Activated CD8-positive, alpha-beta T cell treated with anti-CD3 and anti-CD28 coated beads, Interleukin-2, amount 10 ng/mL, durations not matched to agents 7 days and 5 days (primary cell): ENCODE measurements around the gene CHCT1. TPM values are rescaled to one million over a fixed set of nuclear protein-coding genes. Genes with fewer than 3 reads are reported as not detected.
"Not testable (repeated sequence)": the region's sequence is repeated elsewhere in the genome, so short reads cannot be mapped to it uniquely, and the experiment has no call there.

Source experiments
- ATAC-seq: fragments of 150-1000 bp; cut with Tn5 transposase; one replicate; pipeline ENCODE4 v1.10.0; 2021; ENCODE audit warnings: moderate library complexity
- CTCF ChIA-PET: fragments of 350-600 bp; sonication (Branson Sonifier 250); formaldehyde crosslinking; loops from one replicate; lab custom pipeline; 2021; ENCODE audit warnings: antibody characterized with exemption; lab: Charles Lee
- POLR2A ChIA-PET: fragments of 350-600 bp; sonication (Branson Sonifier 250); formaldehyde crosslinking; loops from one replicate; lab custom pipeline; 2021; ENCODE audit warnings: antibody characterized with exemption; lab: Charles Lee
- DNase-seq: peaks from one replicate; pipeline ENCODE4 v3.0.0-alpha.2; 2020
- H3K27ac Mint-ChIP-seq: one replicate; pipeline ENCODE4 v1.8.0; 2021; ENCODE audit warnings: mild to moderate bottlenecking, mixed read lengths
- H3K27me3 Mint-ChIP-seq: one replicate; pipeline ENCODE4 v1.8.0; 2021; ENCODE audit warnings: low read depth, mixed read lengths
- H3K36me3 Mint-ChIP-seq: one replicate; pipeline ENCODE4 v1.8.0; 2021; ENCODE audit warnings: low read depth, mixed read lengths
- H3K4me1 Mint-ChIP-seq: one replicate; pipeline ENCODE4 v1.8.0; 2021; ENCODE audit warnings: low read depth, mixed read lengths
- H3K4me3 Mint-ChIP-seq: one replicate; pipeline ENCODE4 v1.8.0; 2021; ENCODE audit warnings: mild to moderate bottlenecking, mixed read lengths
- H3K9me3 Mint-ChIP-seq: one replicate; pipeline ENCODE4 v1.8.0; 2022; ENCODE audit warnings: mixed read lengths; ENCODE audit not compliant: insufficient read depth
- total RNA-seq, 2 experiments: library from RNA; stranded (reverse); gene quantifications; one replicate each; pipeline ENCODE4 v1.2.3, GENCODE V29; 2021

The CHCT1 gene
- total RNA-seq, 2 experiments from 2014 or later, result not detected

DNA sequence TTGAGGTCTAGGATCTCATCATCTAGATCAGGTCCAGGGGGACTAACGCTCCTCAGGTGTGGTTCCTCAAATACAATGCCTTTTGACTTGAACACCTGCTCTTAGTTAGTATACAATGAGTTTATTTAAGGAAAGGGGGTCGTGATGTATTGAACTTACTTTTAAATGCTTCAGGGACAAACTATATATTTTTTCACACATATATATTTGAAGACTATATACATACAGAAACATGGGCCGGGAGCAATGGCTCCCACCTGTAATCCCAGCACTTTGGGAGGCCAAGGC is 18.8 kb upstream of the CHCT1 start:
- Mint-ChIP-seq H3K36me3 (no peaks in the 10 kb centered on the region), H3K4me3 (no peak overlapping the region), H3K27ac (no peak overlapping the region), H3K27me3 (peaks cover 5% of the 10 kb centered on the region), H3K4me1 (peaks cover 21% of the 10 kb centered on the region), H3K9me3 (no peaks in the 10 kb centered on the region)
- DNase-seq (no peak), ATAC-seq (no peak)
- POLR2A ChIA-PET, result no interaction called here
- CTCF ChIA-PET, result no interaction called here

DNA sequence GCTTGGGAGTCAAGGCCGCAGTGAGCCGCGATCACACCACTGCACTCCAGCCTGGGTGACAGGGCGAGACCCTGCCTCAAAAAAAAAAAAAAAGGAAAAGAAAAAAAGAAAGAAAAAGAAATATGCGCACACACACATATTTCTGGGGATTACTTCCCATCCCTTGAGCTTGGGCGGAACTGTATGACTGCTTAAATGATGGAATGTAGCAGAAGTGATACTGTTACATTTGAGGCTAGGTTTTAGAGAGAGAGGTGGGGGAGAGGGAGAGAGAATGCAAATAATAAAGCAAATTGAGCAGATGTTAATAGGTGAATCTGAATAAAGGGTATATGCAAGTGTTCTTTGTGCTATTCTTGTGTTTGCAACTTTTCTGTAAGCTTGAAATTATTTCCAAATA is 18.3 kb upstream of the CHCT1 start:
- DNase-seq (no peak), ATAC-seq (no peak)
- H3K9me3 Mint-ChIP-seq, result no peaks in the 10 kb centered on the region
- CTCF ChIA-PET, result interaction anchor here (1.0 to 1.8 kb wide), 2 partner anchors 17 to 263 kb away, joined by 4 to 8 read pairs; no protein-coding TSS in a partner anchor
- POLR2A ChIA-PET, result no interaction called here
- H3K27me3 Mint-ChIP-seq, result peaks cover 5% of the 10 kb centered on the region
- no peak overlapping the region for H3K27ac Mint-ChIP-seq
- H3K36me3 Mint-ChIP-seq, result no peaks in the 10 kb centered on the region
- H3K4me1 Mint-ChIP-seq, result peaks cover 16% of the 10 kb centered on the region
- no peak overlapping the region for H3K4me3 Mint-ChIP-seq

- peaks cover 5% of the 10 kb centered on the region for H3K27me3 Mint-ChIP-seq
Observed at GRCh38 chr17:60406887-60407286, 15.4 kb upstream of the CHCT1 start.

DNA sequence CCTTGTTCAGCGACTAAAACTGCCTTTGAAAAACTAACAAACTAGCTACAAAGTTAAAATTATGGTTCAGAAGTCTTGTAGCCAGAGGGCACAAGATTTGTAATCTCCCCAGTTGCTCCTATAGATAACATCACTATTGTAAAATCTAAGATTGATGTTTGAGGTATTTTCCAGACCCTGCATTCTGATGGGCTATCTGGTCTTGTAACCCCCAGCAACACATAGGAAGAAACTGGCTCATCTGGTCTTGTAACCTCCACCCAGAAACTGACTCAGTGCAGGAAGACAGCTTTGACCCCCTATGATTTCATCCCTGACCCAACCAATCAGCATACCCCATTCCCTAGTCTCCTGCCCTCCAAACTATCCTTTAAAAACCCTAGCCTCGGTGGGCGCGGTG is 12.3 kb upstream of the CHCT1 start:
- CTCF ChIA-PET, result interaction anchor here (0.8 to 3.6 kb wide), 2 partner anchors 11 to 12 kb away, joined by 3 to 16 read pairs; partner anchors contain the start of gene CHCT1
- no peak overlapping the region for H3K27ac Mint-ChIP-seq

More at GRCh38 chr17:60406887-60407286, 15.4 kb upstream of the CHCT1 start:
- POLR2A ChIA-PET, result no interaction called here
- DNase-seq (no peak), ATAC-seq (no peak)
- Mint-ChIP-seq H3K27ac (no peak overlapping the region), H3K4me1 (no peaks in the 10 kb centered on the region), H3K9me3 (no peaks in the 10 kb centered on the region), H3K4me3 (no peak overlapping the region), H3K36me3 (no peaks in the 10 kb centered on the region)
- CTCF ChIA-PET, result interaction anchor here (0.9 to 1.5 kb wide), 3 partner anchors 14 to 264 kb away, joined by 3 to 4 read pairs (median 4); no protein-coding TSS in a partner anchor

GRCh38 chr17:60412701-60413100 is 9.6 kb upstream of the CHCT1 start:
- H3K4me1 Mint-ChIP-seq, result no peaks in the 10 kb centered on the region
- no peaks in the 10 kb centered on the region for H3K36me3 Mint-ChIP-seq

More for the DNA sequence above, 12.3 kb upstream of the CHCT1 start:
- Mint-ChIP-seq H3K9me3 (no peaks in the 10 kb centered on the region), H3K36me3 (no peaks in the 10 kb centered on the region), H3K4me3 (no peak overlapping the region), H3K4me1 (no peaks in the 10 kb centered on the region), H3K27me3 (peaks cover 5% of the 10 kb centered on the region)
- POLR2A ChIA-PET, result no interaction called here
- DNase-seq (no peak), ATAC-seq (no peak)

DNA sequence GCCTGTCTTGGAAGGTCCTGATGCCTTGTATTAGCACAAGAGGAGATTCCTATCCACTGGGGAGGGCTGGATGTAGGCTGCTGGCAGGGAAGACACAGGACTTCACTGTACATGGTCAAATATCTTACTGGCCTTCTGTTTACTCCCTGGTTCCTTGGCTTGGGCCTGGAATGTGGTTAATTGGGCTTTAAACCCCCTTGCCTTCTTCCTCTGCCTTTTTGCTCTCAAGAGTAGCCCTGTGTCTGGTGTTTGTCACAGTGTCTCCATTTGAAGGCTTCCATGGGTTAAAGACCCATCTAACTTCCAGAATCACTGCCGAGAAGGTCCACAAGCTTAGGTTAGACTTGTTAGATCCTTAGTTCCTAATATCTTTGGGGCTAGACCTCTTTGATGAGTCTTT is 7.1 kb upstream of the CHCT1 start:
- DNase-seq (no peak), ATAC-seq (no peak)
- POLR2A ChIA-PET, result no interaction called here
- no peak overlapping the region for H3K4me3 Mint-ChIP-seq
- no peaks in the 10 kb centered on the region for H3K9me3 Mint-ChIP-seq
- no peaks in the 10 kb centered on the region for H3K27me3 Mint-ChIP-seq
- no peaks in the 10 kb centered on the region for H3K4me1 Mint-ChIP-seq
- H3K36me3 Mint-ChIP-seq, result no peaks in the 10 kb centered on the region
- no peak overlapping the region for H3K27ac Mint-ChIP-seq
- CTCF ChIA-PET, result interaction anchor here (0.7 kb wide), 1 partner anchor 306 kb away, joined by 3 read pairs; no protein-coding TSS in a partner anchor

More at GRCh38 chr17:60412701-60413100, 9.6 kb upstream of the CHCT1 start:
- CTCF ChIA-PET, result interaction anchor here (1.5 to 3.6 kb wide), 2 partner anchors 9 to 182 kb away, joined by 4 to 16 read pairs; partner anchors contain the start of gene CHCT1
- Mint-ChIP-seq H3K9me3 (no peaks in the 10 kb centered on the region), H3K27me3 (no peaks in the 10 kb centered on the region), H3K4me3 (no peak overlapping the region), H3K27ac (no peak overlapping the region)
- POLR2A ChIA-PET, result interaction anchor here (0.6 to 0.7 kb wide), 2 partner anchors 12 to 1639 kb away, joined by 3 read pairs; no protein-coding TSS in a partner anchor
- DNase-seq (no peak), ATAC-seq (no peak)

GRCh38 chr17:60416368-60416925 is 5.8 kb upstream of the CHCT1 start:
- H3K4me3 Mint-ChIP-seq, result no peak overlapping the region
- H3K4me1 Mint-ChIP-seq, result peaks cover 4% of the 10 kb centered on the region
- H3K27ac Mint-ChIP-seq, result no peak overlapping the region
- ATAC-seq, result no peak
- no peaks in the 10 kb centered on the region for H3K9me3 Mint-ChIP-seq
- H3K27me3 Mint-ChIP-seq, result no peaks in the 10 kb centered on the region
- CTCF ChIA-PET, result no interaction called here
- no peaks in the 10 kb centered on the region for H3K36me3 Mint-ChIP-seq
- POLR2A ChIA-PET, result no interaction called here
- no peak for DNase-seq

GRCh38 chr17:60419003-60419402 is 3.3 kb upstream of the CHCT1 start:
- H3K27me3 Mint-ChIP-seq, H3K9me3 Mint-ChIP-seq, ATAC-seq, H3K27ac Mint-ChIP-seq, H3K4me1 Mint-ChIP-seq, DNase-seq, H3K36me3 Mint-ChIP-seq, H3K4me3 Mint-ChIP-seq: not testable (repeated sequence)
- ChIA-PET CTCF (interaction anchor here (0.9 kb wide), 2 partner anchors 20 to 188 kb away, joined by 3 read pairs; no protein-coding TSS in a partner anchor), POLR2A (interaction anchor here (0.7 kb wide), 1 partner anchor 69 kb away, joined by 3 read pairs; no protein-coding TSS in a partner anchor)

DNA sequence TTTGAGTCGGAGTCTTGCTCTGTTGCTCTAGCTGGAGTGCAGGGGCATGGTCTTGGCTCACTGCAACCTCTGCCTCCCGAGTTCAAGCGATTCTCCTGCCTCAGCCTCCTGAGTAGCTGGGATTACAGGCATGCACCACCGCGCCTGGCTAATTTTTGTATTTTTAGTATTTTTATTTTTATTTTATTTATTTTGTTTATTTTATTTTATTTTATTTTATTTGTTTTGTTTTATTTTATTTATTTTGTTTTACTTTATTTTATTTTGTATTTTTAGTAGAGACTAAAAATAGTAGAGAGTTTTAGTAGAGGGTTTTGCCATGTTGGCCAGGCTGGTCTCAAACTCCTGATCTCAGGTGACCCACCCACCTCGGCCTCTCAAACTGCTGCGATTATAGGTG is 2.4 kb upstream of the CHCT1 start:
- DNase-seq, H3K4me1 Mint-ChIP-seq, POLR2A ChIA-PET, H3K27ac Mint-ChIP-seq, H3K27me3 Mint-ChIP-seq, H3K36me3 Mint-ChIP-seq, H3K9me3 Mint-ChIP-seq, H3K4me3 Mint-ChIP-seq, ATAC-seq: not testable (repeated sequence)
- CTCF ChIA-PET, result interaction anchor here (0.9 to 1.3 kb wide), 2 partner anchors 189 to 218 kb away, joined by 3 to 5 read pairs; no protein-coding TSS in a partner anchor

- ATAC-seq (peak; percentile 99), DNase-seq (peak; percentile 84)
- ChIA-PET POLR2A (no interaction called here), CTCF (interaction anchor here (0.6 to 2.4 kb wide), 14 partner anchors 10 to 245 kb away, joined by 3 to 16 read pairs (median 4); no protein-coding TSS in a partner anchor)
- peak overlapping the region; percentile 59 for H3K4me3 Mint-ChIP-seq
- peak overlapping the region; percentile 71 for H3K27ac Mint-ChIP-seq
- H3K9me3 Mint-ChIP-seq, result no peaks in the 10 kb centered on the region
- H3K36me3 Mint-ChIP-seq, result no peaks in the 10 kb centered on the region
- peaks cover 4% of the 10 kb centered on the region for H3K4me1 Mint-ChIP-seq
- no peaks in the 10 kb centered on the region for H3K27me3 Mint-ChIP-seq
Observed at GRCh38 chr17:60421273-60422161, 772 bp upstream of the CHCT1 start.

- POLR2A ChIA-PET, result no interaction called here
- Mint-ChIP-seq H3K27ac (no peak overlapping the region), H3K9me3 (no peaks in the 10 kb centered on the region), H3K27me3 (peaks cover 3% of the 10 kb centered on the region), H3K4me3 (no peak overlapping the region), H3K36me3 (no peaks in the 10 kb centered on the region), H3K4me1 (peaks cover 4% of the 10 kb centered on the region)
- no peak for ATAC-seq
- DNase-seq, result no peak
- CTCF ChIA-PET, result interaction anchor here (1.1 to 2.7 kb wide), 3 partner anchors 26 to 282 kb away, joined by 3 to 11 read pairs (median 4); no protein-coding TSS in a partner anchor
Observed at GRCh38 chr17:60423865-60424264, 1.6 kb downstream of the CHCT1 start.
